GM12878 (cell line): ENCODE results near the gene LMO7. TPM values are rescaled to one million over a fixed set of nuclear protein-coding genes. Genes with fewer than 3 reads are reported as not detected.

ENCODE experiments used
- ATAC-seq: fragments of 200-7000 bp; cut with Tn5 transposase; 3 replicates; pipeline ENCODE4 v1.9.1; 2020; ENCODE audit warnings: mild to moderate bottlenecking, moderate library complexity
- BruUV-seq: library from RNA; stranded (reverse); fragments of 400-500 nt; replicated peaks from 2 replicates; lab custom pipeline; 2021; lab: Mats Ljungman, UMichigan
- CTCF ChIA-PET: fragments of 300-600 bp; sonication (Branson Sonifier 250); formaldehyde crosslinking; extraction: SDS; loops from one replicate; lab custom pipeline; 2021; ENCODE audit warnings: inconsistent platforms; lab: Yijun Ruan, JAX
- POLR2A ChIA-PET: fragments of 350-600 bp; formaldehyde crosslinking; extraction: SDS; loops from one replicate; lab custom pipeline; 2021; ENCODE audit warnings: inconsistent platforms; lab: Charles Lee
- RAD21 ChIA-PET: fragments of 300-600 bp; sonication (Branson Sonifier 250); formaldehyde crosslinking; loops from one replicate; lab custom pipeline; 2023; ENCODE audit warnings: antibody characterized with exemption; ENCODE audit not compliant: unreplicated experiment; lab: Charles Lee
- SMC1A ChIA-PET: fragments of 300-600 bp; sonication (Branson Sonifier 250); formaldehyde crosslinking; loops from one replicate; lab custom pipeline; 2023; ENCODE audit not compliant: unreplicated experiment, uncharacterized antibody; lab: Charles Lee
- DNase-seq: peaks from one replicate; pipeline ENCODE4 v3.0.0-alpha.2; 2011; ENCODE audit warnings: low read depth, low spot score
- FAIRE-seq: peaks from 3 replicates; lab custom pipeline; 2011; peaks lifted over from hg19 to GRCh38; lab: Jason Lieb, UNC
- H2AFZ ChIP-seq: 2 replicates; pipeline ENCODE4 v1.6.0; 2011; ENCODE audit warnings: low read depth, low read length, control low read depth; ENCODE audit not compliant: control insufficient read depth
- H3K27ac ChIP-seq: 2 replicates; pipeline ENCODE4 v1.5.1; 2011; ENCODE audit warnings: control low read depth; ENCODE audit not compliant: control insufficient read depth, insufficient read depth
- H3K27me3 ChIP-seq, 2 experiments: replicated peaks in 1 of 2; 2 replicates each; pipeline versions ENCODE4 v1.6.0 to v1.6.1; 2011; ENCODE audit warnings: low read length in 1 of 2; ENCODE audit not compliant: control insufficient read depth in 2 of 2, insufficient read depth in 2 of 2
- H3K36me3 ChIP-seq, 2 experiments: 2 replicates each; pipeline ENCODE4 v1.5.1; 2011; ENCODE audit warnings: low read length in 1 of 2; ENCODE audit not compliant: control insufficient read depth in 2 of 2, insufficient read depth in 2 of 2
- H3K4me1 ChIP-seq: 2 replicates; pipeline ENCODE4 v1.6.1; 2011; ENCODE audit warnings: mild to moderate bottlenecking, low read length, moderate library complexity, mixed read lengths; ENCODE audit not compliant: control insufficient read depth, insufficient read depth
- H3K4me2 ChIP-seq: 2 replicates; pipeline ENCODE4 v1.6.0; 2011; ENCODE audit warnings: control low read depth; ENCODE audit not compliant: control insufficient read depth, insufficient read depth
- H3K4me3 ChIP-seq: fragments of 200-600 bp; sonication (generic); 2 replicates; pipeline ENCODE4 v1.5.1; 2016
- H3K79me2 ChIP-seq: 2 replicates; pipeline ENCODE4 v1.6.0; 2011; ENCODE audit warnings: low read length; ENCODE audit not compliant: control insufficient read depth, insufficient read depth
- H3K9ac ChIP-seq: 2 replicates; pipeline ENCODE4 v1.8.0; 2011; ENCODE audit warnings: low read length, control low read depth, mixed read lengths; ENCODE audit not compliant: control insufficient read depth, insufficient read depth
- H3K9me3 ChIP-seq: replicated peaks from 3 replicates; pipeline ENCODE4 v1.5.1; 2011; ENCODE audit warnings: mild to moderate bottlenecking, low read length; ENCODE audit not compliant: control insufficient read depth, insufficient read depth
- H4K20me1 ChIP-seq: 2 replicates; pipeline ENCODE4 v1.6.0; 2011; ENCODE audit not compliant: control insufficient read depth, insufficient read depth
- BRCA1 ChIP-seq: IDR thresholded peaks from 2 replicates; pipeline ENCODE4 v1.6.1; 2011; ENCODE audit warnings: low read depth, low read length, improper control_type of control experiment
- CHD1 ChIP-seq: IDR thresholded peaks from 2 replicates; pipeline ENCODE4 v1.6.1; 2012; ENCODE audit warnings: low read depth, low read length, improper control_type of control experiment
- JUNB ChIP-seq: IDR thresholded peaks from 2 replicates; pipeline ENCODE4 v1.6.1; 2016; ENCODE audit warnings: antibody characterized with exemption, mild to moderate bottlenecking
- MXI1 ChIP-seq: fragments of 150-350 bp; IDR thresholded peaks from 2 replicates; pipeline ENCODE4 v1.6.1; 2011; ENCODE audit warnings: low read depth, mild to moderate bottlenecking, inconsistent platforms, low read length, improper control_type of control experiment
- PML ChIP-seq: IDR thresholded peaks from 2 replicates; pipeline ENCODE4 v1.6.1; 2012; ENCODE audit warnings: low read length, inconsistent platforms
- SIX5 ChIP-seq: IDR thresholded peaks from 2 replicates; pipeline ENCODE4 v1.6.1; 2011; ENCODE audit warnings: mild to moderate bottlenecking, low read depth, low read length, moderate library complexity; ENCODE audit not compliant: severe bottlenecking
- SMAD1 ChIP-seq: fragments of 450-650 bp; IDR thresholded peaks from 2 replicates; pipeline ENCODE4 v1.6.1; 2018; ENCODE audit warnings: mild to moderate bottlenecking, low read depth; ENCODE audit not compliant: partially characterized antibody
- STAT1 ChIP-seq: fragments of 450-650 bp; conservative IDR thresholded peaks from 2 replicates; pipeline ENCODE4 v1.6.1; 2014; ENCODE audit warnings: antibody characterized with exemption, mild to moderate bottlenecking
- YY1 ChIP-seq: IDR thresholded peaks from 2 replicates; pipeline ENCODE4 v1.6.1; 2011; ENCODE audit warnings: low read depth, mild to moderate bottlenecking, low read length
- ZNF217 ChIP-seq: fragments of 450-650 bp; IDR thresholded peaks from 2 replicates; pipeline ENCODE4 v1.6.1; 2017; ENCODE audit warnings: antibody characterized with exemption, mild to moderate bottlenecking
- ZNF24 ChIP-seq: fragments of 450-650 bp; IDR thresholded peaks from 2 replicates; pipeline ENCODE4 v1.6.1; 2017; ENCODE audit warnings: antibody characterized with exemption, mild to moderate bottlenecking
- ZNF622 ChIP-seq: fragments of 450-650 bp; IDR thresholded peaks from 2 replicates; pipeline ENCODE4 v1.6.1; 2017; ENCODE audit warnings: mild to moderate bottlenecking, inconsistent platforms
- in situ Hi-C: fragments of 300-500 bp; cut with MboI; formaldehyde crosslinking; loops from 9 replicates; pipeline ENCODE4 v1.14.3; 2018; ENCODE audit warnings: mixed read lengths
- intact Hi-C: fragments of 100-400 bp; cut with micrococcal nuclease; formaldehyde crosslinking; loops from one replicate; pipeline ENCODE4 v1.14.2; 2022; ENCODE audit not compliant: unreplicated experiment
- polyA plus RNA-seq, 11 experiments: library from polyadenylated mRNA; depleted of rRNA in 4 of 11; unstranded in 6 of 11; stranded (reverse) in 5 of 11; fragments of >200 nt; fragmentation: Nextera tagmentation in 4 of 11; fragmentation: Illumina TruSeq in 1 of 11; extraction: Ambion mirVana in 4 of 11; extraction: Trizol in 1 of 11; gene quantifications; 1 replicate in 1 of 11; 2 replicates in 10 of 11; pipeline versions ENCODE4 v1.2.1 to v1.2.3, GENCODE V29; 2011 to 2016; ENCODE audit warnings: inconsistent platforms in 2 of 11, missing spikeins in 2 of 11, low read depth in 1 of 11
- total RNA-seq, 4 experiments: library from RNA; depleted of rRNA in 3 of 4; stranded (reverse); fragments of >200 nt in 3 of 4; fragmentation: Illumina TruSeq in 1 of 4; extraction: Trizol in 1 of 4; gene quantifications; 2 replicates each; pipeline versions ENCODE4 v1.2.1 to v1.2.3, GENCODE V29; 2013 to 2021
- TF ChIP-seq, protein P1 (sequence below): fragments of 450-650 bp; IDR thresholded peaks from 2 replicates; pipeline ENCODE4 v1.6.1; 2016; ENCODE audit warnings: mild to moderate bottlenecking
- TF ChIP-seq, protein P2 (sequence below): fragments of 450-650 bp; formaldehyde crosslinking; IDR thresholded peaks from 2 replicates; pipeline ENCODE4 v1.5.0; 2022; ENCODE audit warnings: mild to moderate bottlenecking, missing genetic modification characterization
- TF ChIP-seq, protein P3 (sequence below): IDR thresholded peaks from 2 replicates; pipeline ENCODE4 v1.6.1; 2011; ENCODE audit warnings: borderline replicate concordance, low read depth, mild to moderate bottlenecking, moderate library complexity, mixed read lengths, low read length; ENCODE audit not compliant: insufficient read depth; ENCODE audit errors: extremely low read length

The LMO7 gene
- total and polyA plus RNA-seq, 10 of the 15 experiments (the other 5 are each of a cell fraction or from before 2014, with no cell fraction given) = 8.5 to 67.8 (median 36.8) TPM

DNA sequence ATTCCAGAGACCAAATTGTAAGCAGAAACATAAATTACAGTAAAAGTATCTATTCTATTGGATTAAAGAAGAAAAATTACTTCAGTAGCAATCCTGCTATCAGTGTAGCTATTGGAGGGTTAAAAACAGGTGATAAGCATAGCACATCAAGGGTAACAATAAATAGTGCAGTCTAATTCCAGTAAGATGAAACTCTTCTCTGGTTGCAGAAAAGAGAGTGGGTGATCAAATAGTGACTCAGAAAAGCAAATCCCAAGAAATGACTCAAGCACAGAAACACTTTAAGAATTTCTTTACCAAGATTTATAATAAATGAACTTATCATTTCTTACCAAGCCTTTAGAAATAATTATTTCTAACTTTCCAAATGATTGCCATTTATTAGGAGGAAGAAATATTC lies 135.7 kb downstream of the LMO7 start:
- no peak for TF ChIP-seq ZNF217
- TF ChIP-seq, protein P1, sequence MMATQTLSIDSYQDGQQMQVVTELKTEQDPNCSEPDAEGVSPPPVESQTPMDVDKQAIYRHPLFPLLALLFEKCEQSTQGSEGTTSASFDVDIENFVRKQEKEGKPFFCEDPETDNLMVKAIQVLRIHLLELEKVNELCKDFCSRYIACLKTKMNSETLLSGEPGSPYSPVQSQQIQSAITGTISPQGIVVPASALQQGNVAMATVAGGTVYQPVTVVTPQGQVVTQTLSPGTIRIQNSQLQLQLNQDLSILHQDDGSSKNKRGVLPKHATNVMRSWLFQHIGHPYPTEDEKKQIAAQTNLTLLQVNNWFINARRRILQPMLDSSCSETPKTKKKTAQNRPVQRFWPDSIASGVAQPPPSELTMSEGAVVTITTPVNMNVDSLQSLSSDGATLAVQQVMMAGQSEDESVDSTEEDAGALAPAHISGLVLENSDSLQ = no peak
- TF ChIP-seq YY1 = no peak
- no peak for TF ChIP-seq PML
- TF ChIP-seq ZNF24 = no peak
- no peak for TF ChIP-seq STAT1
- TF ChIP-seq JUNB = no peak
- TF ChIP-seq SMAD1 = no peak
- TF ChIP-seq, protein P2, sequence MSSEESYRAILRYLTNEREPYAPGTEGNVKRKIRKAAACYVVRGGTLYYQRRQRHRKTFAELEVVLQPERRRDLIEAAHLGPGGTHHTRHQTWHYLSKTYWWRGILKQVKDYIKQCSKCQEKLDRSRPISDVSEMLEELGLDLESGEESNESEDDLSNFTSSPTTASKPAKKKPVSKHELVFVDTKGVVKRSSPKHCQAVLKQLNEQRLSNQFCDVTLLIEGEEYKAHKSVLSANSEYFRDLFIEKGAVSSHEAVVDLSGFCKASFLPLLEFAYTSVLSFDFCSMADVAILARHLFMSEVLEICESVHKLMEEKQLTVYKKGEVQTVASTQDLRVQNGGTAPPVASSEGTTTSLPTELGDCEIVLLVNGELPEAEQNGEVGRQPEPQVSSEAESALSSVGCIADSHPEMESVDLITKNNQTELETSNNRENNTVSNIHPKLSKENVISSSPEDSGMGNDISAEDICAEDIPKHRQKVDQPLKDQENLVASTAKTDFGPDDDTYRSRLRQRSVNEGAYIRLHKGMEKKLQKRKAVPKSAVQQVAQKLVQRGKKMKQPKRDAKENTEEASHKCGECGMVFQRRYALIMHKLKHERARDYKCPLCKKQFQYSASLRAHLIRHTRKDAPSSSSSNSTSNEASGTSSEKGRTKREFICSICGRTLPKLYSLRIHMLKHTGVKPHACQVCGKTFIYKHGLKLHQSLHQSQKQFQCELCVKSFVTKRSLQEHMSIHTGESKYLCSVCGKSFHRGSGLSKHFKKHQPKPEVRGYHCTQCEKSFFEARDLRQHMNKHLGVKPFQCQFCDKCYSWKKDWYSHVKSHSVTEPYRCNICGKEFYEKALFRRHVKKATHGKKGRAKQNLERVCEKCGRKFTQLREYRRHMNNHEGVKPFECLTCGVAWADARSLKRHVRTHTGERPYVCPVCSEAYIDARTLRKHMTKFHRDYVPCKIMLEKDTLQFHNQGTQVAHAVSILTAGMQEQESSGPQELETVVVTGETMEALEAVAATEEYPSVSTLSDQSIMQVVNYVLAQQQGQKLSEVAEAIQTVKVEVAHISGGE (CRISPR knock-in tag) = no peak
- TF ChIP-seq CHD1 = no peak
- TF ChIP-seq, protein P3, sequence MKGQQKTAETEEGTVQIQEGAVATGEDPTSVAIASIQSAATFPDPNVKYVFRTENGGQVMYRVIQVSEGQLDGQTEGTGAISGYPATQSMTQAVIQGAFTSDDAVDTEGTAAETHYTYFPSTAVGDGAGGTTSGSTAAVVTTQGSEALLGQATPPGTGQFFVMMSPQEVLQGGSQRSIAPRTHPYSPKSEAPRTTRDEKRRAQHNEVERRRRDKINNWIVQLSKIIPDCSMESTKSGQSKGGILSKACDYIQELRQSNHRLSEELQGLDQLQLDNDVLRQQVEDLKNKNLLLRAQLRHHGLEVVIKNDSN = no peak
- TF ChIP-seq BRCA1 = no peak
- TF ChIP-seq ZNF622 = no peak
- no peak for TF ChIP-seq MXI1
- TF ChIP-seq SIX5 = no peak
- TF ChIP-seq, all 136 proteins: peak for 0
- CTCF ChIA-PET = interaction anchor here (1.0 to 1.4 kb wide), 2 partner anchors 76 to 83 kb away, joined by 3 read pairs; no protein-coding TSS in a partner anchor
- DNase-seq (no peak), FAIRE-seq (no peak), ATAC-seq (no peak)
- Histone ChIP-seq H3K79me2 (no peaks in the 10 kb centered on the region), H4K20me1 (no peaks in the 10 kb centered on the region), H3K27ac (no peak overlapping the region), H3K9me3 (no peaks in the 10 kb centered on the region; the same call in 1 of the 3 replicates), H3K4me1 (no peaks in the 10 kb centered on the region), H3K4me2 (no peak overlapping the region), H3K4me3 (no peak overlapping the region), H3K9ac (no peak overlapping the region), H2AFZ (no peak overlapping the region), H3K36me3 (no peaks in the 10 kb centered on the region), H3K27me3 (no peaks in the 10 kb centered on the region)
- in situ Hi-C loops = no loop called here
- BruUV-seq = no TSS peak
- SMC1A ChIA-PET = no interaction called here
- intact Hi-C loops = no loop called here
- POLR2A ChIA-PET = no interaction called here
- RAD21 ChIA-PET = no interaction called here
